Parathyroid adenoma (tissue), 2 donors: ENCODE data around the gene ARNT2.

Experiments
- H2AFZ ChIP-seq: fragments of 300-600 bp; sonication (generic); one replicate; pipeline ENCODE4 v1.7.0; 2017; ENCODE audit warnings: antibody characterized with exemption, mild to moderate bottlenecking
- H3K27ac ChIP-seq: fragments of 300-600 bp; sonication (generic); one replicate; pipeline ENCODE4 v1.7.0; 2017
- H3K27me3 ChIP-seq: fragments of 300-600 bp; sonication (generic); one replicate; pipeline ENCODE4 v1.7.0; 2017; ENCODE audit warnings: low read length; ENCODE audit not compliant: control insufficient read depth, insufficient read depth
- H3K36me3 ChIP-seq: fragments of 300-600 bp; sonication (generic); one replicate; pipeline ENCODE4 v1.7.0; 2017; ENCODE audit warnings: low read length; ENCODE audit not compliant: control insufficient read depth, insufficient read depth
- H3K4me1 ChIP-seq: fragments of 300-600 bp; sonication (generic); one replicate; pipeline ENCODE4 v1.7.0; 2017; ENCODE audit warnings: control low read depth
- H3K4me2 ChIP-seq: fragments of 300-600 bp; sonication (generic); one replicate; pipeline ENCODE4 v1.7.0; 2017; ENCODE audit warnings: low read length
- H3K4me3 ChIP-seq: fragments of 300-600 bp; sonication (generic); one replicate; pipeline ENCODE4 v1.7.0; 2017; ENCODE audit warnings: low read depth, low read length
- H3K79me2 ChIP-seq: fragments of 300-600 bp; sonication (generic); one replicate; pipeline ENCODE4 v1.7.0; 2017; ENCODE audit warnings: control low read depth
- H3K9ac ChIP-seq: fragments of 300-600 bp; sonication (generic); one replicate; pipeline ENCODE4 v1.7.0; 2017; ENCODE audit warnings: mild to moderate bottlenecking
- H3K9me3 ChIP-seq: fragments of 300-600 bp; sonication (generic); one replicate; pipeline ENCODE4 v1.7.0; 2017; ENCODE audit warnings: low read length; ENCODE audit not compliant: control insufficient read depth
- CTCF ChIP-seq: fragments of 300-600 bp; sonication (generic); IDR thresholded peaks from one replicate; pipeline ENCODE4 v1.7.0; 2017; ENCODE audit warnings: antibody characterized with exemption, mild to moderate bottlenecking
- donor health status: primary hyperparathyroidism.

The ARNT2 gene

DNA sequence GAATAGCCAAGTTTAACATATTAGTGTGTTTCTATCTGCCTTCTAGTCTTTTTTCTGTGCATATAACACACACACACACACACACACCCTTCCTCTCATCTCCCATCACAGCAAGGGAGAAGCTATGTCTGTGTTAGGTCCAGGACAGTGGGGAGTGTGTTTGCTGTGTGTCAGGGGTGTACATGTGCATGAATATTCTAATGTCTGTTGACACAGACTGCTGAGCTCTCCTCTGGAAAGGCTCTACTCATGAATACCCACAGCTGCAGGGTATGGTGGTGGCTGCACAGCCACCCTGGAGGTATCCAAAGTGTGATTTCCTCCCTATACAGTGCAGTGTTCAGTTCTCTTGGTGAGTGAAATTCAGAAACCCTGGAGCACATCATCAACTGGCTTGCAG is 42.9 kb downstream of the ARNT2 start:
- H3K4me1 ChIP-seq: no peaks in the 10 kb centered on the region
- H3K79me2 ChIP-seq: no peaks in the 10 kb centered on the region
- H3K4me3 ChIP-seq: no peak overlapping the region
- H2AFZ ChIP-seq: no peak overlapping the region
- no peaks in the 10 kb centered on the region for H3K9me3 ChIP-seq
- H3K27ac ChIP-seq: no peak overlapping the region
- TF ChIP-seq CTCF: no peak
- H3K36me3 ChIP-seq: no peaks in the 10 kb centered on the region
- no peak overlapping the region for H3K9ac ChIP-seq
- no peak overlapping the region for H3K4me2 ChIP-seq
- H3K27me3 ChIP-seq: no peaks in the 10 kb centered on the region

DNA sequence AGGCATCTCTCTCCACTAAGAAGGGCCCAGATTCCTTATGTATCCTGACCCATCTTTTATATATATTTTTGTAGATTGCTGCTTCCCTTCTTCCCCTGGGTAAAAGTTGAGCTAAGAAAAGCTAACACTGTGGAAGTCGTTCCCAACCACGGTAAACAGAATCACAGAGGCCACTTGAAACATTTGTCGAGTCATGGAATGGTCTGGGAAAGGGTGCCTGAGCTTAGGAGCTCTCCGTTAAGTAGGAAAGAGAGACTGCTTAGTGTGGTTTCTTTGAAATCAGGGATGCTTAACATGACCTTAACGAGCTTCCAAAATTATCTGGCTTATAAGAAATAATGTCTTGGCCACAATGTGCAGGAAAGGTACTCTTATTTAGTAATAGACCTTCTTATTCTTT is 45.6 kb downstream of the ARNT2 start:
- no peak for TF ChIP-seq CTCF

DNA sequence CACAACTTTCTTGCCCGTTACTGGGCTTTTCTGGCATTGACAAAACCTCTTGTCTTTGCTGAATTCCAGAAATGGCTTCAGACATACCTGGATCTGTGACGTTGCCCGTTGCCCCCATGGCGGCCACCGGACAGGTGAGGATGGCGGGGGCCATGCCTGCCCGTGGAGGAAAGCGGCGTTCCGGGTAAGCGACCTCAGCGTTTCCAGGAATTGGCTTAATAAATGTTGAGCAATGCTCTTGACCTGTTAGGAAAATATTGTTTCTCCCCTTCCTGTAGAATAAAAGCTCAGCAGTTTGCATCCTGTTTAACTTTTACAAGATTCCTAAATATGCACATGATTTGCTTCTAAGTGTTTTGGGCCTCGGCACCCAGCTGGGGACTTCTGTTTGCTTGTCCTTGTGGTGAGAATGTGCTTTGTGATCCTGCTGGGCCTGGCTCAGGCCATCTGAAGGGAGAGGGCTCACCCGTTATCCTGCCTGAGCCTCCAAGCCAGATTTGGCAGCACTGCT is 46.7 kb downstream of the ARNT2 start:
- Histone ChIP-seq H3K36me3 (no peaks in the 10 kb centered on the region), H3K79me2 (no peaks in the 10 kb centered on the region), H3K27me3 (no peaks in the 10 kb centered on the region), H3K4me2 (no peak overlapping the region), H3K9me3 (no peaks in the 10 kb centered on the region), H3K4me3 (no peak overlapping the region), H3K27ac (no peak overlapping the region), H2AFZ (no peak overlapping the region), H3K4me1 (no peaks in the 10 kb centered on the region), H3K9ac (no peak overlapping the region)
- no peak for TF ChIP-seq CTCF

More for the DNA sequence above, 45.6 kb downstream of the ARNT2 start:
- Histone ChIP-seq H3K9ac (no peak overlapping the region), H2AFZ (no peak overlapping the region), H3K4me1 (no peaks in the 10 kb centered on the region), H3K27ac (no peak overlapping the region), H3K9me3 (no peaks in the 10 kb centered on the region), H3K27me3 (no peaks in the 10 kb centered on the region), H3K79me2 (no peaks in the 10 kb centered on the region), H3K4me2 (no peak overlapping the region), H3K4me3 (no peak overlapping the region), H3K36me3 (no peaks in the 10 kb centered on the region)

DNA sequence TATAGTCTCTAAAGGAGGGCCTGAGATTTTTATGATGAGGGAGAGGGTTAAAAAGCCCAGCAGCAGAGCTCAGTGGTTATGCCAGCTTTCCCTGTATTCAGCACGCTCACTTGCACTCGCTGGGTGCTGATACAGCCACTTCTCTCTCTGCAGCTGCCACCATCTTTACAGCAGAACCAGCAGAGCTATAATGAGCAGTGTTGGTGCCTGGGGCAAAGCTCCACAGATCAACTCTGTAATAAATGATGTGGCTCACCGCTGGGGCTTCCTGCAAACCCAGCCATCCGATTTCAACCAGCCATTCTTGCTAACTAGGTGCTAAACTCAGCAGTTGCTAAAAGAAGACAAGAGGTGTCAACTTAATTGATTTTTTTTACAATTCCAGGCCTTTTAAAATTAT is 48.0 kb downstream of the ARNT2 start:
- TF ChIP-seq CTCF: no peak
- no peak overlapping the region for H3K9ac ChIP-seq
- no peaks in the 10 kb centered on the region for H3K4me1 ChIP-seq
- no peaks in the 10 kb centered on the region for H3K9me3 ChIP-seq
- no peaks in the 10 kb centered on the region for H3K36me3 ChIP-seq
- H3K4me3 ChIP-seq: no peak overlapping the region
- H3K27ac ChIP-seq: no peak overlapping the region
- H2AFZ ChIP-seq: no peak overlapping the region
- no peaks in the 10 kb centered on the region for H3K79me2 ChIP-seq
- no peak overlapping the region for H3K4me2 ChIP-seq
- no peaks in the 10 kb centered on the region for H3K27me3 ChIP-seq

DNA sequence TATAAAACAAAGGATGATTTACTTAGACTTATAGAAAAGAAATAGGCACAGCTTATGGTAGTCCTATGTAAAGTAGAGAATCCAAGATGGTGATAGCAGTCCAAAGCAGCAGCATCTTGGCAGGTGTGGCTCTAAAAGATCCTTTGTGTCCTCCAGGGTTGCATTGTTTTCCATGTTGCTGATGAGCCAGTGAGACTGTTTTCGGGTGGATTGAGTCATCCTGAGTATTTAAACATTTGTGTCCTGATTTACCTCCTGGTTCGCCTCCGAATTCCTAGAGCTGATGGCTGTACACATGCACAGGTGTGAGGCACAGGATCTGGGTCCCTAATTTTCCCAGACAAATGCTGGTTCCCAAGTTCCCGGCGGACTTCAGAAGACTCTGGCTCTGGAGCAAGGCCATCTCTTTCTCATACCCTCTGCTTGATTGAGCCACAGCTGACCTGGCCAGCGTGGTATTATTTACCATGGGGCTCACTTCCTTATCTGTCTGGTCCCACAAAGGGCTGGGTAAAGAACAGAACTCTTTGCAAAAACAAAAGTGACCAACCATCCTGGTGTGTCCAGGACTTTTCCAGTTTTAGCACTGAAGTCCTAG is 51.0 kb downstream of the ARNT2 start:
- no peak for TF ChIP-seq CTCF
- no peaks in the 10 kb centered on the region for H3K79me2 ChIP-seq
- no peak overlapping the region for H3K4me2 ChIP-seq
- H3K27ac ChIP-seq: no peak overlapping the region
- no peak overlapping the region for H3K9ac ChIP-seq
- H3K4me1 ChIP-seq: no peaks in the 10 kb centered on the region
- no peak overlapping the region for H2AFZ ChIP-seq
- H3K4me3 ChIP-seq: no peak overlapping the region
- no peaks in the 10 kb centered on the region for H3K36me3 ChIP-seq
- no peaks in the 10 kb centered on the region for H3K9me3 ChIP-seq
- no peaks in the 10 kb centered on the region for H3K27me3 ChIP-seq
